IPS-18c (cell line): Measurements from ENCODE around the gene LY6G5C.

Experiments used
- H3K4me3 ChIP-seq: 2 replicates; pipeline ENCODE4 v1.7.0; 2013; ENCODE audit warnings: low read depth, mild to moderate bottlenecking, low read length, moderate library complexity; ENCODE audit not compliant: insufficient read depth
- H3K9me3 ChIP-seq: one replicate; pipeline ENCODE4 v1.6.1; 2013; ENCODE audit warnings: mild to moderate bottlenecking, low read length, moderate library complexity; ENCODE audit not compliant: control insufficient read depth, insufficient read depth

The LY6G5C gene

GRCh38 chr6:31701666-31702404 is 21.0 kb upstream of the LY6G5C start:
- peak overlapping the region; percentile 92 for H3K4me3 ChIP-seq

DNA sequence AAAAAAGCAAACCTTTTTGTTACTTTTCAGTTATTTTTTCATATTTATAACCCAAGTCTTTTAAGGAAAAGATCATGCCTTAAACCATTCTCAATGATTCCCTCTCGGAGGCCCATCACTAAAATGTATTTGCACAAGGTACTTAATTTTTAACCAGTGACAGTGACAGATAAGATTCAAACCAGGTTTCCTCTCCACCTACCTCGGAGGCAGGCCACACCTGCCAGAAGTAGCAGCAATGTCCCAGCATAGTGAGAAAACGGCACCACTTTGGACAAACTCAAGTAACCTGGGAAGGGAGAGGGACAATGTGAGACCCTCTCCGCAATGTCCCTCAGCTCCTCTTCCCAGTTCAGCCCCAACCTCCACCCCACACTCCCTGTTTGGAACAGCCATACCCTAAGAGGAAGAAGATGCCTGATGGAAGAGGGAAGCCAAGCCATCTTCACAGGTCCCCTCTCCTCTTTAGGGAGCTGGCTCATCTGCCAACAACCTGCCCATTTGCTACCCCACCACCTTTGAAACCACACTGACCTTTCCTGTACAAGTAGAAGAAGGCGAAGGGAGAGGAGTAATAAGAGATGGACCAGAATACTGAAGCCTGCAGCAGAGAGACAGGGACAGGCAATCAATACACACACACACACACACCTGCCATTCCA is 20.0 kb upstream of the LY6G5C start:
- Histone ChIP-seq H3K9me3 (no peaks in the 10 kb centered on the region), H3K4me3 (no peak overlapping the region)

More at GRCh38 chr6:31701666-31702404, 21.0 kb upstream of the LY6G5C start:
- no peaks in the 10 kb centered on the region for H3K9me3 ChIP-seq

- Histone ChIP-seq H3K9me3 (no peaks in the 10 kb centered on the region), H3K4me3 (no peak overlapping the region)
Observed at GRCh38 chr6:31697555-31697954, 16.7 kb upstream of the LY6G5C start.

- Histone ChIP-seq H3K9me3 (peaks cover 4% of the 10 kb centered on the region), H3K4me3 (no peak overlapping the region)
Observed at GRCh38 chr6:31693535-31693934, 12.7 kb upstream of the LY6G5C start.

DNA sequence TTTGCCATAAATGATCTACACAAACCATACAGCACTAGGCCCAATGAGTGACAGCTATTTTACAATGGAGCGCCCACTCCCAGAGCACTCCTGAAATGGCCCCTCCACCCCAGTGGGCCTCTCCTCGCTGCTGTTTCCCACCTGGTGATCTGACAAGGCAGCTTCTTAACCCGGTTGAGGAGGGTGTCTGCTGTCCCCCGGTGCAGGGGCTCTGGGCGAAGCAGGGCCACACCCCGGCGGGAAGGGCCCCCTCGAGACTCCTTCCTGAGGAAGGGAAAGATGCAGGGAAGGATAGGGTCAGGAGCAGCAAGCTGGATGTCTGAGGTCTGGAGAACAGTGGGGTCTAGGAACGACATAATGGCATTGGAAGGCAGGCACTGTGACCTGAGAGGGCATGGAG is 12.0 kb upstream of the LY6G5C start:
- Histone ChIP-seq H3K9me3 (peaks cover 4% of the 10 kb centered on the region), H3K4me3 (no peak overlapping the region)

- H3K9me3 ChIP-seq, result peaks cover 4% of the 10 kb centered on the region
- H3K4me3 ChIP-seq, result no peak overlapping the region
Observed at GRCh38 chr6:31692353-31692752, 11.5 kb upstream of the LY6G5C start.

DNA sequence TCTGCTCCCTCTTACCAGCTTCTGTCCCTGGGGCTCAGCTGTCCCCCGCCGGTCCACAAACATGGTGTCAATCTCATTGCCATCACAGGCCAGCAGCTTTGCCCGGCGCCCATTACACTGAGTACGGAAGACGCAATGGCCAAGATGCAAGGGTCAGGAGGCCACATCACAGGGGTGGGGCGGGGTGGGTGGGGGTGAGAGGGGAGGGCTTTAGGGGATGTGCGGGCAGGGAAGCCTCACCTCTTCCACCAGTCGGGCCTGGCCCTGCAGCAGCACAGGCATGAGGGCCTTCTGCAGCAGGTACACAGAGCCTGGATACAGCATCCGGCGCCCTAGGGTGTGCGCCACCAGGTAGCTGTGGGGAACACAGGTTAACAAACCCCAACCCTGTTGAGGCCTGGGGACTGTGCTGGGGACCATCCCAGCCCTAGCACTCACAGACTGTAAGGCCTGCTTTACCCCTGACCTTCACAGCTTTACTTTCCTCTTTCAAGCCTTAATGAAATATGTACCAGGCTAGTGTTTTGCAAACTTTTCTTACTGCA is 10.8 kb upstream of the LY6G5C start:
- Histone ChIP-seq H3K9me3 (peaks cover 4% of the 10 kb centered on the region), H3K4me3 (no peak overlapping the region)

GRCh38 chr6:31691078-31691463 is 10.2 kb upstream of the LY6G5C start:
- H3K9me3 ChIP-seq, result peaks cover 4% of the 10 kb centered on the region
- no peak overlapping the region for H3K4me3 ChIP-seq

DNA sequence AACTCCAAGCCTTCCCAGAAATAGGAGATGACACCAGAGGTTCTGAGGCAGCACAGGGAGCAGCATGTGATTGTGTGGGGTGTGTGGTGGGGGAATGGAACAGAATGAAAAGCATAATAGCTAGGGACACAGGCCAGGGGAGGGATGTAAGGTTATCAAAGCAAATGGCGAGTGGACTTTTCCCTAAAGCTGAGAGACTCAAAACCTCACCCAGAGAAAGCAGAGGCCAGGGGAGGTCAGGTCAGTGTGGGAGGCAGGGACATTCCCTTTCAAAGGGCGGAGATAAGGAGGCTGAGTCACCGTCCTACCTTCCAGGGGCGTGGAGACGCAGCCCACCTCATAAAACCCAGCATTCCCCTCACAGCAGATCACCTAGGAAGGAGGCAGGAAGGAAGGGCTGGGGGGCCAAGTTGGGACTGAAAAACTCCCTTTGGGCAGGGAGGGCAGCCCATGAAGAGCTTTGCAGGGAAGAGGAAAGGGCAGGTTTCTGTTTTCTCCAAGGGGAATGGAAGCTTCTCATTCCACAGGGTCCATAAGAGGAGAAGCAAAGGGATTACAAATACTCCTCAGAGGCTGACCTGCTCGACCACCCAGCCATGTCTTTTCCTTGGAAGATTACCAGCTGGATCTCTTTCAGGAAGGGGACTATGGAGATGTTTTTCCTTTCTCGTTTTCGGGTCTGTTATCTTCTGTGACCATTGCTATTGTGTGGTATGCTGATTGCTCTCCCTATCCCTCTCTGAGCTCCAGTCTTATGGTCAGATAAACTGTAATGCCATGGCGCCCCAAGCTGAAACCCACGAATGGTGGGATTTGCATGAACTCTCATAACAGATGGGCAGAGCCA is 9.6 kb upstream of the LY6G5C start:
- peaks cover 4% of the 10 kb centered on the region for H3K9me3 ChIP-seq

GRCh38 chr6:31689249-31690110 is 8.6 kb upstream of the LY6G5C start:
- H3K4me3 ChIP-seq, result no peak overlapping the region
- peaks cover 4% of the 10 kb centered on the region for H3K9me3 ChIP-seq

More for the DNA sequence above, 9.6 kb upstream of the LY6G5C start:
- no peak overlapping the region for H3K4me3 ChIP-seq

- H3K4me3 ChIP-seq, result no peak overlapping the region
- H3K9me3 ChIP-seq, result peaks cover 4% of the 10 kb centered on the region
Observed at GRCh38 chr6:31687860-31688693, 7.2 kb upstream of the LY6G5C start.

DNA sequence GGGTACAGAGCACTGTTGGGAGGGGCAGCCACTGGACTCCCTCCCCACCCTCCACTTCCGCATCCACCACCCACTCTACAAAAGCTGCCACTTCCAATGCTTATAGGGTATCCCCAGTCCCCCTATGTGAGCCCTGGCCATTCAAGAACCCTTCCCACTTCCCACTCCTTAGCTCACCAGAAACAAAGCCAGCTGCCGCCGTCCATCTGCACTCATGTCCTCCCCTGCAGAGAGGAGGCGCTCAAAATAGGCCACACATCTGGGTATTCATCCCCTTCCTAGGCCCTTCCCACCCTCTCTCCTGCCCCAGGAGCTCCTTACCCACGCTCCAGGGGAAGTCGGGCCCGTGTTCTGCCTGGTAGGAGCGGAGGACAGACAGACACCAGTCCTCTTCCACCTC is 6.5 kb upstream of the LY6G5C start:
- peaks cover 4% of the 10 kb centered on the region for H3K9me3 ChIP-seq
- H3K4me3 ChIP-seq, result no peak overlapping the region

GRCh38 chr6:31686483-31686882 is 5.6 kb upstream of the LY6G5C start:
- H3K9me3 ChIP-seq, result peaks cover 4% of the 10 kb centered on the region
- no peak overlapping the region for H3K4me3 ChIP-seq

DNA sequence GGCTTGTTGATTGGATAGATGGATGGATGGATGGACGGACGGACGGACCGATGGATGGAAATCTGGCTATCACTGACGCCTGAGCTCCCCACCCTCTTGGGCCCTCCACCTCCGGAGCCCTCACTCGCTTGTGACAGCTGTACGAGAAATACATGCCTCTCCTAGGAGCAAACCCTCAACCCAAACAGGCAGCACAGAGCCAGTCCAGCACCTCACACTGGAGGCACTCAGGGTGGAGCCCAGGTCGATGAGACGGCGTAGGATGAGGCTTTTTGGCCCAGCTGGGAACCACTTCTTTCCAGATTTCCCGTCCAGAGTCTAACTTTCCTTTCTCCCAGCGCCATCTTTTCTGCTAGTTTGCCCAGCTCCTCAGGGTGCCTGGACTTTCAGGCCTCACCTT is 2.7 kb upstream of the LY6G5C start:
- no peaks in the 10 kb centered on the region for H3K9me3 ChIP-seq
- peak overlapping the region; percentile 52; the same call in 1 of the 2 replicates for H3K4me3 ChIP-seq

DNA sequence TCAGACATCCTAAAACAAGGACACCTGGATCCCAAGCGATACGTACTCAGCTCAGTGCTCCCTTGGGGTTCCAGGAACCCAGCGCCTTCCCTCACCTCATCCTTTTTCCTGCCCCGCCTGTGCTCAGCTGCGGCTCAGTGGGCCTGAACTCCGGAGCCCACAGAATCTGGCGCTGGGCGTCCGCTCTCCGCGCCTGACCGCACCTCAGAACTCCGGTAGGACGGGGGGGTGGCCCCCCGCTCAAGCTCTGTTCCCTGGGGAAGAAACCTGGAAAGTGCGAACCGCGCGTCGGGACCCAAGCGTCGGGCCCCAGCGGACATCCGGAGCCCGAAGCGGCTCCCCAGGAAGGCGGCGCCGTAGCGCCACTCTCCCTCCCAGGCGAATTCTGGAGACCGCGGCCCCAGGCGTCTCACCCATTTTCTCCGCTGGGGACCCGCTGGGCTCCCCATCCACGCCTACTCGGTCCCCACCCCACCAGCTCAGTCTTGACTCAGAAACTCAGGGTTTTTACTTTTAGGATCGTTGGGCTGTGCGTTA is 336 bp upstream of the LY6G5C start:
- Histone ChIP-seq H3K9me3 (peaks cover 4% of the 10 kb centered on the region), H3K4me3 (peak overlapping the region; percentile 50)

DNA sequence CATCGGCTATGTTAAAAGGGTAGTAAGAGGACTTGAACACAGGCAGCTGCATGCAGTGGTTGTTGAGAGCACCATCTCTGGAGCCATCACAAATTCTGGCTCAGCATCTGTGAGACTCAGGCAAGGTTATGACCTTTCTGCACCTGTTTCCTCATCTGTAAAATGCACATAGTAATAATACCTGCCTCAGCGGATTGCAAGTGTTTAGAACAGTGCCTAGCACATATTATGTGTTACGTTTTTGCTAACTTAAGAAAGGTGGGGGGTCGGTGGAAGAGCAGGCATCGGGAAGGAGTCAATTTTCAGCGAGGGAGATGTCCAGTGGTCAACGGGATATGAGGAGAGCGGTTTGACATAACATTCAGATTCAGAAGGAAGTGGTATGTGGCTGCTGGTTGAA is 2.9 kb downstream of the LY6G5C start:
- Histone ChIP-seq H3K4me3 (no peak overlapping the region), H3K9me3 (peaks cover 4% of the 10 kb centered on the region)
